Activated T-cell treated with anti-CD3 and anti-CD28 coated beads, Interleukin-2, amount 50 U/mL, for 4 hours (primary cell): Measurements from ENCODE around the gene APOA1. TPM values are rescaled to one million over a fixed set of nuclear protein-coding genes. Genes with fewer than 3 reads are reported as not detected.

Source experiments
- ATAC-seq, 2 donors: fragments of 200-7000 bp; cut with Tn5 transposase; one replicate each; pipeline ENCODE4 v1.10.0; 2021
- DNase-seq: peaks from one replicate; pipeline ENCODE4 v3.0.0-alpha.2; 2020
- H3K27me3 Mint-ChIP-seq: one replicate; pipeline ENCODE4 v1.8.0; 2021; ENCODE audit warnings: low read depth, mixed read lengths
- H3K36me3 Mint-ChIP-seq: one replicate; pipeline ENCODE4 v1.8.0; 2022; ENCODE audit warnings: mixed read lengths; ENCODE audit not compliant: insufficient read depth
- H3K4me1 Mint-ChIP-seq: one replicate; pipeline ENCODE4 v1.8.0; 2021; ENCODE audit warnings: low read depth, mixed read lengths
- H3K4me3 Mint-ChIP-seq: one replicate; pipeline ENCODE4 v1.8.0; 2021; ENCODE audit warnings: mild to moderate bottlenecking, moderate library complexity, mixed read lengths
- H3K9me3 Mint-ChIP-seq: one replicate; pipeline ENCODE4 v1.8.0; 2021; ENCODE audit warnings: mixed read lengths
- total RNA-seq, 3 donors: library from RNA; stranded (reverse); gene quantifications; one replicate each; pipeline ENCODE4 v1.2.1, GENCODE V29; 2021

The APOA1 gene
- total RNA-seq, 3 donors from 2014 or later = 1.4 to 2.9 (median 2.1) TPM

DNA sequence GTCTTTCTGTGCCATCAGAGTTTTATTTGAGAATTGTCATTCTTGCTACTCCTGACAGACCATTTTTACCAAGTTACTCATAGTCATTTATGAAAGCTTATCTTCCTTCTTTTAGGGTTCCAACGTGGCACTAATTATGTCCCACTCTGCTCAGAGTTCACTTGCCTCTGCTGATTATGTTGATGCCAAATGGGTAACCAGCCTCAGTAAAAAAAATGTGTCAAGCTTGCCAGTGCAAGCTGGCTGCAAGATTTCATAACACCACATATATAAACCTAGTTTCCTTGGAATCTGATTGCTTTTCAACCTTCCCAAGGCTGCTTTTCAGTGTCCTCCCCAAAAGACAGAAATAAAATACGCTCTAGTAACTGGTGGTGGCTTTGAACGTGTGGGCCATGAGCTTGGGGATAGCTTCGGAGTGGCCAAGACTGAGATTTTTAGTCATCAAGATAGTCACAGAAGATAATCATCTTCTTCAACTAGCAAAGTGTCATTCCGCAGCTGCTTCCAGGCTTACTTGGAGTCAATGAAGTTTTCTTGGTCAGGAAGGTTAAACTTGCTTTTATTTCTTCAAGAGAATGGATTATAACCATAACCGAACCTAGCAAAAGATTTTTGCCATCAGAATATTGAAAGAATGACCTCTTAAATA, 29.5 kb upstream of the APOA1 start:
- H3K9me3 Mint-ChIP-seq = no peaks in the 10 kb centered on the region
- peaks cover 62% of the 10 kb centered on the region for H3K36me3 Mint-ChIP-seq
- H3K4me1 Mint-ChIP-seq = no peaks in the 10 kb centered on the region
- ATAC-seq = no peak
- DNase-seq = no peak
- H3K27me3 Mint-ChIP-seq = no peaks in the 10 kb centered on the region
- no peak overlapping the region for H3K4me3 Mint-ChIP-seq

DNA sequence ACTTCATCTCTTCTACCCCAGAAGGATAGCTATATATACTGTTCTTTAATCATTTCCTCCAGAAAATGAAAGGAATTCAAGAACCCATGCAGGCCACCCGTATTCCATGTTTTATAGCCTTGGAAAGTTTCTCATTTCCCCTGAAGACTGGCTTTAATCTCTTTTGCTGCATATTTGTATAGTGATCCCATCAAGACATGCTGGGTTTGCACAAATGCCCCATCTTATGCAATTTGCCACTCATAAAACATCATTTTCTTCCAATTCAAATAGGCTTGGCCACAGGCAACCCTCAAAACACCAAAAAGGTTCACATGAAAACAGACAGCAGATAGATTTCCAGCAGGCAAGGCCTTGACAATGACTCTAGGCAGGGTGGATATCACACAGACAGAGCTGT, 28.3 kb upstream of the APOA1 start:
- DNase-seq (no peak), ATAC-seq (no peak)
- Mint-ChIP-seq H3K4me3 (no peak overlapping the region), H3K36me3 (peaks cover 61% of the 10 kb centered on the region), H3K4me1 (no peaks in the 10 kb centered on the region), H3K9me3 (no peaks in the 10 kb centered on the region), H3K27me3 (no peaks in the 10 kb centered on the region)

DNA sequence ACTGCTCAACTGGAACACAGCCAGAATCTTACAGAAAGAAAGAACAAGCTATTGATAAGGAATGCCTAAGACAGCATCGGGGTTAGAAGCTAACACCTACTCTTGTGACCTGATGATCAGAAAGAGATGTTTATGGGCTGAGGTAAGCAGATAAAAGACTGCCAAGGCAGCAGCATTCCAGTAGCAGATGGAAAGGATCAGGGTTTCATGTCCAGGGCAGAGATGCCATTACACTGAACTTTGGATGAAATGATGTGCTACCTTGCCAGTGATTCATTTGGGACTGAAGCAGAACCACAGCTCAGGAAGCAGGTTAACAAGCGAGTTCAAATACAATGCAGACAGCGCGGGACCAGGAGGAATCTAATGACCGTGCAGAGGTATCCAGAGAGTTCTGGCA, 27.1 kb upstream of the APOA1 start:
- DNase-seq = no peak
- peaks cover 55% of the 10 kb centered on the region for H3K36me3 Mint-ChIP-seq
- H3K4me3 Mint-ChIP-seq = no peak overlapping the region
- ATAC-seq = no peak
- no peaks in the 10 kb centered on the region for H3K9me3 Mint-ChIP-seq
- no peaks in the 10 kb centered on the region for H3K27me3 Mint-ChIP-seq
- no peaks in the 10 kb centered on the region for H3K4me1 Mint-ChIP-seq

DNA sequence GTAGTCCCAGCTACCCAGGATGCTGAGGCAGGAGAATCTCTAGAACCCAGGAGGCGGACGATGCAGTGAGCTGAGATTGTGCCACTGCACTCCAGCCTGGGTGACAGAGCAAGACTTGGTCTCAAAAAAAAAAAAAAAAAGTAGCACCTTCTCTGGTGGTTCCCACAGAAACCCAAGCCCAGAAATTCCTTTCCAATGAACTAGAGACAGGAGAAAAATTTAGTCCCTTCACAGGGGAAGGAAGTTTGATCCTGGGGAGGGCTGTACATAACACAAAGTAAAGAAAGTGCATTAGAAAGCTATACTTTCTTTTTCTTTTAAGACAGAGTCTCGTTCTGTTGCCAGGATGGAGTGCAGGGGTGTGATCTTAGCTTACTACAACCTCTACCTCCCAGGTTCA, 25.5 kb upstream of the APOA1 start:
- no peak for ATAC-seq
- peaks cover 61% of the 10 kb centered on the region for H3K36me3 Mint-ChIP-seq

DNA sequence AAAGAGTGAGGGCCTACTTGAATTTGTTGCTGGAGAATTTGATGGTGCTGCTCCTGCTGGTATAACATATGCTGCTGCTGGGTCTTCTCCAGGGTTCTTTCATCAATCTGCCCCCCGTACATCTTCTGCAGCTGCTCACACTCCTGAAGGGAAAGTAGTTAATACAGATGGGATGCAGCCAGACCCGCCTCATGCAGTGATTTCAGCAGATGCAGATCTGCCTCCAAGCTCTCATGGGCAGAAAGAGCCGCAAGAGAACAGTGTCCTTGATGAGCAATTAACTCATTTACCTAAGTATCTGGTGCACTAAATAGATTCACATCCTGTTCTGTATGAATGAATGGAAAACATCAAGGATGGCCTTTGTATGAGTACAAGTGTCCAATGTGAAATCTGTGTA, 24.8 kb upstream of the APOA1 start:
- Mint-ChIP-seq H3K36me3 (peaks cover 57% of the 10 kb centered on the region), H3K4me1 (peaks cover 4% of the 10 kb centered on the region)
- ATAC-seq = no peak

More for the DNA sequence above, 25.5 kb upstream of the APOA1 start:
- H3K4me1 Mint-ChIP-seq = no peaks in the 10 kb centered on the region
- H3K4me3 Mint-ChIP-seq = no peak overlapping the region
- H3K27me3 Mint-ChIP-seq = no peaks in the 10 kb centered on the region
- no peak for DNase-seq
- no peaks in the 10 kb centered on the region for H3K9me3 Mint-ChIP-seq

DNA sequence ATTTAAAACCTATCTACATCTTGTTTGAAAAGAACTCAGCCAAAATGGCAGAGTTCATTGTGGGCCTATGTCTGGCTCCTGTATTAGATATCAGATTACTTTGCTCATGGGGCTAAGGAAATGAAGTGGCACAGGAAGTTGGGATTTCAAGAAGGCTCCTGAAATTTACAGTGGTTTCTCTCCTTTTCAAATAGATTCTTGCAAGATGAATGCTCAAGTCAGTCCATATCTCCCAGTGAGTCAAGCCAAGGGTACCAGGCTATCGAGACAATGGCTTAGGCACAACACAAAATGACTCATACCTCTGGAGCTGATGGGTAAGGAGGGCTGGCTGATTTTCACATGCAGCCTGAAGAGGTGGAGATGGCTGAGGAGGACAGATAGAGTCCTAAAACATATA, 24.1 kb upstream of the APOA1 start:
- Mint-ChIP-seq H3K9me3 (no peaks in the 10 kb centered on the region), H3K27me3 (no peaks in the 10 kb centered on the region), H3K4me3 (no peak overlapping the region), H3K36me3 (peaks cover 56% of the 10 kb centered on the region), H3K4me1 (peaks cover 11% of the 10 kb centered on the region)
- DNase-seq (no peak), ATAC-seq (no peak)

More for the DNA sequence above, 24.8 kb upstream of the APOA1 start:
- Mint-ChIP-seq H3K4me3 (no peak overlapping the region), H3K9me3 (no peaks in the 10 kb centered on the region), H3K27me3 (no peaks in the 10 kb centered on the region)
- no peak for DNase-seq

DNA sequence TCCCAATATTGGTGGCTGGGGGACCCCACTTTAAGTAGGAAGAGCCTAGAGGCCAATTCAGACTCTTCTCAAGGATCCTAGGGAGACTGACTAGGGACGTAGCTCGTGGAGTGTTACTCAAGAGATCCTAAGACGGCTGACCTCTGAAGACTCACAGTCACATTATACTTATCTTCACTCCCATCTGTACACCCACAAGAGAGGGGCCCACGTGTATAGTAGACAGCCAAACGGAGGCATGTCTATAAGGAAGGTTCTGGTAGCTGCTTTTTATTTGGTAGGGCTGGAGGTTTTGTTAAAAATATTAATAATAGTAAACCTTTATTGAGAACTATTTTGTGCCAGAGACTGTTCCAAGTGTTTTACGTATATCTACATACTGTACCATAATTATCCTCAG, 22.9 kb upstream of the APOA1 start:
- DNase-seq (no peak), ATAC-seq (no peak)
- H3K9me3 Mint-ChIP-seq = no peaks in the 10 kb centered on the region
- H3K27me3 Mint-ChIP-seq = no peaks in the 10 kb centered on the region
- peaks cover 53% of the 10 kb centered on the region for H3K36me3 Mint-ChIP-seq
- H3K4me3 Mint-ChIP-seq = no peak overlapping the region
- H3K4me1 Mint-ChIP-seq = peaks cover 21% of the 10 kb centered on the region

DNA sequence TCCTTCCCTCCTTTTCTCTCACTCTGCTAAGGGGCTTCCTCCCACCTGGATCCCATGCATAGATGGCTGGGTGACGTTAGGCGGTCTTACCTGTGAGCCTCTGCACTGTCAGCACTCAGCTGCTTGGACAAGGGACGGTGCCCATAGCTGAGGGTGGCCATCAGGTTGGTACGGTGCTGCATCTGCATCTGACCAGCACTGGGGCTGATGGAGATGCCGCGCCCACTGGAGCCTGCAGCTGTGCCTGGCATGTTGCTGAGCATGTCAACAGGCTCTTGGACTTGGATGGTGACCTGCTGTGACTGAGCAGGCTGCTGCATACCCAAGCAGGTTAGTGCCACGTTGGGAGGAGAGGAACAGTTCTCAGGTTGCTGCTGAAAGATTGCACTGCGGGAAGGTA, 21.8 kb upstream of the APOA1 start:
- no peaks in the 10 kb centered on the region for H3K9me3 Mint-ChIP-seq
- ATAC-seq (no peak), DNase-seq (no peak)
- H3K4me1 Mint-ChIP-seq = peaks cover 32% of the 10 kb centered on the region
- no peaks in the 10 kb centered on the region for H3K27me3 Mint-ChIP-seq
- H3K4me3 Mint-ChIP-seq = no peak overlapping the region
- peaks cover 48% of the 10 kb centered on the region for H3K36me3 Mint-ChIP-seq

DNA sequence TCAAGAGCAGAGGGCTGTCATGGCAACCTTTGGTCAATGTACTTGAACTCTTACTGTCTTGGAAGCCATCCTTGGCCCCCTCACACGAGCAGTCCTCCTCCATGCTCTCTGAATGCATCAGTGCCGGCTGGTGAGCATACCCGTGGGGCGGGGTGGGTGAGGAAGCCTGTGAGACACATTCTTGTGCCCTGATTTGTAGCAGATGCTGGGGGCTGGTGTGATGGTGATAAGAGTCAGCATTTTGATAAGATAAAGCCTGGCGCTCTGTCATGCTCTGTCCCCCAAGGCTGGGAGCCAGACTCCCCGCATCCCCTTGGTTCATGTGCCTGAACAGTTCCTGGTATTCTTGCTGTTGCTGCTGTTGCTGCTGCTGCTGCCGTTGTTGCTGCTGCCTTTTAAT, 20.5 kb upstream of the APOA1 start:
- ATAC-seq (no peak), DNase-seq (no peak)
- Mint-ChIP-seq H3K4me3 (no peak overlapping the region), H3K9me3 (no peaks in the 10 kb centered on the region), H3K4me1 (peaks cover 44% of the 10 kb centered on the region), H3K27me3 (no peaks in the 10 kb centered on the region), H3K36me3 (peaks cover 41% of the 10 kb centered on the region)

DNA sequence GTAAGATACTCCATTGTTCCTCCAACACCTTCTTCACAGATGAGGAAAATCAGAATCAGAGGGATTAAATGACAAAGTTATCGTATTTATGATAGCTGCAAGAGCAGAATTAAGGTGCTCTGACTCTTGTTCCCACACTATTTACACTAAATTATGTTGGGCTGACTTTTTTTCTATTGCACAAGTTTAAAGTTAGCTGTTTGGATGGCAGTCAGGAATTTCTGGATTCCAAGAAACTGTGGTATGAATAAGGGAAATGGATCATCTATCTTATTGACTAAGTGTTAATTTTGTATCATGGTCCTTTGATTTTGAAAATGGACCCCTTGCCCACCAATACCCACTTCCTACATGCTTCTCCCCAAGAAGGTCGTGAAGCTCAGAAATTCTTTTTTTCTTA, 19.9 kb upstream of the APOA1 start:
- ATAC-seq (no peak), DNase-seq (no peak)
- H3K4me3 Mint-ChIP-seq = no peak overlapping the region
- peaks cover 41% of the 10 kb centered on the region for H3K36me3 Mint-ChIP-seq
- no peaks in the 10 kb centered on the region for H3K9me3 Mint-ChIP-seq
- H3K4me1 Mint-ChIP-seq = peaks cover 51% of the 10 kb centered on the region
- H3K27me3 Mint-ChIP-seq = no peaks in the 10 kb centered on the region

DNA sequence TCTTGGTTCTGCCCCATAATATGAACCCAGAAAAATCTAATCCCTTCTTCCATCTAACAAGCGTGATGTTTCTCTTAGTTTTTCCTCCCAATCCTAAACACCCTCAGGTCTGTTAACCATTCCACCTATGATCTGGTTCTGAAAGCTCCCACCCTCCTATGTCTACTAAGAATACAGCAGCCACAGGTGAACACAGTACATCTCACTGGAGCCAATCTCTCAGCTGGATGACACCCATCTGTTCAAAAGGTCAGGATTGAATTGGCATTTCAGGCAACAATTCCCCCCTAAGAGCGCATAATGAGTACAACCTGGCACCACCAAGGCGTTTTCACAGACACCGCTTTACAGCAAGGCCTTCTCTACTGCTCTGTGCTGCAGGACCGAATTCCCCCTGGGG, 19.0 kb upstream of the APOA1 start:
- no peak for DNase-seq
- H3K9me3 Mint-ChIP-seq = no peaks in the 10 kb centered on the region
- H3K4me1 Mint-ChIP-seq = peaks cover 60% of the 10 kb centered on the region
- H3K27me3 Mint-ChIP-seq = no peaks in the 10 kb centered on the region
- ATAC-seq = no peak
- H3K36me3 Mint-ChIP-seq = peaks cover 38% of the 10 kb centered on the region
- H3K4me3 Mint-ChIP-seq = no peak overlapping the region

DNA sequence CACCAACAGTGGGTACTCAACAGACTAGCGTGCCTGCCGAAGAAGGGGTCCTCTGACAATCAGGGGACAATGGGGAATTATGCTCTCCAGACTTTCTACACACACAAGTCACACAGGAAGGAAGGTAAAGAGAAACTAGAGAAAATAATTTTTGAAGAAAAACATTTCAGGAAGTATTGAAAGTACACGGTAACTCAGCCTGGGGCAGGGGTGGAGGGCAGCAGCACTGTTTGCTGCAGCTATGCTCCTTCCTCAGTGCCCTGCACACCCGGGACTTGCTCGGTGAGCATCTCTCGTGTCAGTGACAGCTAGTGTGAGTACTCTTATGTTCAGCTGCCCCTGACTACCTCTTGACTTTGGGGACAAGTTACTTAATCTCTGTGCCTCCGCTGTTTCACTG, 18.0 kb upstream of the APOA1 start:
- ATAC-seq (no peak), DNase-seq (no peak)
- Mint-ChIP-seq H3K4me3 (peak overlapping the region; percentile 2), H3K4me1 (peaks cover 66% of the 10 kb centered on the region), H3K9me3 (no peaks in the 10 kb centered on the region), H3K36me3 (peaks cover 29% of the 10 kb centered on the region), H3K27me3 (no peaks in the 10 kb centered on the region)

DNA sequence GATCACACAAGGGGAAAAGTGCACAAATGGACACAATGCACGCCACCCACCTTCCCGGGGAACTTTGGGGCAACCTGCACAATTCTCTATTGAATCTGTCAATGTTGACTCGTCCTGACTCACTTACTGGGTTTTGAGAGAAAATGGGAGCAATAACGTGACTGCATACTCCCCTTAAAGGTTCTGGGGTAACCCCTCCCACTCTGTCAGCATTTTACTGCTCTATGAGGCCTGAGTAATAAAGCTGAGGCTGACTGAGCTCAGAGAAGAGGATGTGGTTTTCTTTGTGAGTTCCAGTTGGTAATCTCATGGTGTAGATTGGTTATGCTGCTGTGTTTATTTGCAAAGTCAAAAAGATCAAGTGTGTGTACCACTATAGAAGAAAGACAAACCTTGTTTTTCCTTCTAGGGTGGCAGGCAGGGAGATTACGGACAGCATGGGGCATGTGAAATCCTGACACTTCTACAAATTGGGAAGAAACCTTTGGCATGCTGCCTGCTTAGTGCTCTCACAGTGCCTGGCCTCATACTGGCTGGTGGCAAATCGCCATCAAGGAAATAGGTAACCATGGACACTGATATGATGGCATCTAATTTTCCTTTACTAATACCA, 16.1 kb upstream of the APOA1 start:
- peak; percentile 49 for DNase-seq
- no peaks in the 10 kb centered on the region for H3K9me3 Mint-ChIP-seq
- peak; percentile 96 to 98 for ATAC-seq
- H3K4me1 Mint-ChIP-seq = peaks cover 72% of the 10 kb centered on the region
- H3K27me3 Mint-ChIP-seq = no peaks in the 10 kb centered on the region
- H3K36me3 Mint-ChIP-seq = peaks cover 31% of the 10 kb centered on the region
- peak overlapping the region; percentile 63 for H3K4me3 Mint-ChIP-seq

DNA sequence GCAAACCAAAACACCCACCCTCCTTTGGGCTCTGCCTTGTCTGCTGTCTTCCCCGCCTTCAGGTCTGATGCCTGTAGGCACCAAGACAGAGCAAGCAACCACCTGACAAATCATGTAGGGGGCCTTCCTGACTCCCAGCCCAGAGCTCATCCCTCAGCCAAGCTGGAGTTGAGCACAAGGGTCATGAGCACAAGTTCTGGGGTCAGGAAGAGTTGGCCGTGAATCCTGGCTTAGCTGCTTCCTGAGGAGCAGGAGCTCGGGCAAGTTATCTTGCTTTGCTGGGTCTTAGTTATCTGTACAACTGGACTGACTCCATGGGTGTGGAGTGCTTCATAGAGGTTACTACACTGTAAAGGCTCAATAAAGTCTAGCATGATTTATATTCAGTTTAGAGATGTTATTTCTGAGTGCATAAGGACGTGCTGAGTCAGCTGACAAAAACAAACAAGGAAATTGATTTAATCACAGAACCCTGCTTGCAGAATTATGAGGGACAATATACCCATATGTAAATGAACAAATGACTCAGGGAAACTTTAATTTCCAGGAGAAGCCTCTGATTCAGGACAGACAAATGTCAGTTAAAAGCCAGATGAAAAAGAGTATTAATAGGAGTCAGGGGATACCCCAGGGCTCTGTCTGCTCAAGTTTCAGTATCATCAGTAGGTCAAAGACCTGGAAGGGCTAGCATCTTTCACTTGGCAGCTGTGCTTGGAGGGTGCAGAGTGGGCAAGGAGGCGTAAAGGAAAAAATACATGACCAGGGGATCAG, 15.0 kb upstream of the APOA1 start:
- no peak for ATAC-seq
- H3K4me3 Mint-ChIP-seq = peak overlapping the region; percentile 63
- peaks cover 29% of the 10 kb centered on the region for H3K36me3 Mint-ChIP-seq
- no peak for DNase-seq
- H3K27me3 Mint-ChIP-seq = no peaks in the 10 kb centered on the region
- peaks cover 70% of the 10 kb centered on the region for H3K4me1 Mint-ChIP-seq
- H3K9me3 Mint-ChIP-seq = no peaks in the 10 kb centered on the region

DNA sequence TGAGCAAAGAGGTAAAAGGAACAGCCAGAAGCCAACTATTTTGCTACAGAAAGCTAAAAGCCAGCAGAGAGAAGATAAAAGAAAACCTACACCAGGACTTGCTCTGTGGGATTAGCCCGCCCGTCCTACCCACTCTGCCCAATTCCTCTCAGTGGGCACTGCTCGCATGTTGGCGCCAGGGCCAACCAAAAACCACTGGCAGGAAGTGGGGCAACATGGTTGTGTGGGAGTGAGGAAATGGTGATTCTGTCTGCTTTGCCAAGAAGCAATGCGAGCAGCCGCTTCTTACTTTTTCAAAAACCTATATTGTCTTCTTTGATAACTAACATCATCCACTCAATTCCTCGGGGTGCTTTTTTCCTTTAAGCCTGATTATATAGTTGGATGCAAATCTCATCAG, 14.2 kb upstream of the APOA1 start:
- H3K9me3 Mint-ChIP-seq = no peaks in the 10 kb centered on the region
- peak overlapping the region; percentile 63 for H3K4me3 Mint-ChIP-seq
- H3K27me3 Mint-ChIP-seq = no peaks in the 10 kb centered on the region
- ATAC-seq (no peak), DNase-seq (peak; percentile 37)
- peaks cover 30% of the 10 kb centered on the region for H3K36me3 Mint-ChIP-seq
- H3K4me1 Mint-ChIP-seq = peaks cover 62% of the 10 kb centered on the region
